ENCODE data around the gene CHST5.
A peak's percentile ranks its signal among the peaks of the same experiment; 100 is the strongest.
"Not testable (repeated sequence)": the region's sequence is repeated elsewhere in the genome, so short reads cannot be mapped to it uniquely, and the experiment has no call there.

CHST5 gene

DNA sequence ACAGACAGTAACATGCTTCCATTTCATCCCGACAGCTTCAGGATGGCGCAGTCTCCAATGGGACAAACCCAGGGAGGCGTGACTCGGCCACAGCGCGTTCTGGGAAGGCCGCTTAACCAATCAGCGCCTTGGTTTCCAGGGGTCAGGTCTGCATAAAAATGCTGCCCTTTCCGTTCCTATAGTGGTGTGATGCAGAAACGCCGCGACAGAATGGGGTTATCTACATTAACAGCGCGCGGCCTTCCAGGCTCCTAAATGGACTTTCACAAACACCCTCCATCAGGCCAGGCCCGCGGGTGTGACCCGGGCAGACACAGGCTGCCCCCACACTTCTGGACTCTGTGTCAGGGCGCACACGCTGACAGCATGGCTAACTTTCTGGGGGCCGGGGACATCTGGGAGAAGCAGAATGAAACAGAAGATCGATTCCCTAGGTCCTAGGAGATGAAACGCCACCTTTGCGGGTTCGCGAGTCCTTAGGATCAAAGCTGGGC lies 19.4 kb upstream of the CHST5 start:
- TF ChIP-seq, protein P1, sequence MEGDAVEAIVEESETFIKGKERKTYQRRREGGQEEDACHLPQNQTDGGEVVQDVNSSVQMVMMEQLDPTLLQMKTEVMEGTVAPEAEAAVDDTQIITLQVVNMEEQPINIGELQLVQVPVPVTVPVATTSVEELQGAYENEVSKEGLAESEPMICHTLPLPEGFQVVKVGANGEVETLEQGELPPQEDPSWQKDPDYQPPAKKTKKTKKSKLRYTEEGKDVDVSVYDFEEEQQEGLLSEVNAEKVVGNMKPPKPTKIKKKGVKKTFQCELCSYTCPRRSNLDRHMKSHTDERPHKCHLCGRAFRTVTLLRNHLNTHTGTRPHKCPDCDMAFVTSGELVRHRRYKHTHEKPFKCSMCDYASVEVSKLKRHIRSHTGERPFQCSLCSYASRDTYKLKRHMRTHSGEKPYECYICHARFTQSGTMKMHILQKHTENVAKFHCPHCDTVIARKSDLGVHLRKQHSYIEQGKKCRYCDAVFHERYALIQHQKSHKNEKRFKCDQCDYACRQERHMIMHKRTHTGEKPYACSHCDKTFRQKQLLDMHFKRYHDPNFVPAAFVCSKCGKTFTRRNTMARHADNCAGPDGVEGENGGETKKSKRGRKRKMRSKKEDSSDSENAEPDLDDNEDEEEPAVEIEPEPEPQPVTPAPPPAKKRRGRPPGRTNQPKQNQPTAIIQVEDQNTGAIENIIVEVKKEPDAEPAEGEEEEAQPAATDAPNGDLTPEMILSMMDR (IDR thresholded peaks at IDR 0.05; ENCODE audit: low read depth, low read length): no peak
- in situ Hi-C loops (cut with HindIII; ENCODE audit: low sequenced_read_pairs): no loop called here
- H3K4me3 ChIP-seq (ENCODE audit: low read depth, low read length): peak overlapping the region; percentile 69
- DNase-seq (ENCODE audit: low read depth, low spot score): peak; percentile 86

DNA sequence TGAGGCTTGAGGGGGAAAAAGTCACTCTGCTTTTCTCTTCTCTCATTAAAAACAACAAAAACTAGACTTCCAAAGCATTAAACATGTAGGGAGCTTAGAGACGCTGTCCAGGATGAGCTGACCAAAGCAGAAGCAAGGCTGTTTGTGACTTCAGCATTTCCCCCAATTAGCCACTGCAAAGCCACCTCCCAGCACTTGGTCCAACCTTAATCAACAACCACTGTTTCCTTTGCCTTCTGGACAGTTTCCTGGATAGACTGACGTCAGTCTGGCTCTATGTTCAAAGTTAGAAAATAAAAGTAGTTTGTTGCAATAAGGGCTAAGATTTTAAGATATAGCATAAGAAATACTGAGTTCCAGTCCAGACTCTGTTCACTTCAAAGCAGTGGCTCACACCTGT lies 17.0 kb upstream of the CHST5 start:
- TF ChIP-seq, protein P1 (IDR thresholded peaks at IDR 0.05; ENCODE audit: low read depth, low read length): no peak
- no peak overlapping the region for H3K4me3 ChIP-seq (ENCODE audit: low read depth, low read length)
- DNase-seq (ENCODE audit: low read depth, low spot score): no peak
- in situ Hi-C loops (cut with HindIII; ENCODE audit: low sequenced_read_pairs): no loop called here

DNA sequence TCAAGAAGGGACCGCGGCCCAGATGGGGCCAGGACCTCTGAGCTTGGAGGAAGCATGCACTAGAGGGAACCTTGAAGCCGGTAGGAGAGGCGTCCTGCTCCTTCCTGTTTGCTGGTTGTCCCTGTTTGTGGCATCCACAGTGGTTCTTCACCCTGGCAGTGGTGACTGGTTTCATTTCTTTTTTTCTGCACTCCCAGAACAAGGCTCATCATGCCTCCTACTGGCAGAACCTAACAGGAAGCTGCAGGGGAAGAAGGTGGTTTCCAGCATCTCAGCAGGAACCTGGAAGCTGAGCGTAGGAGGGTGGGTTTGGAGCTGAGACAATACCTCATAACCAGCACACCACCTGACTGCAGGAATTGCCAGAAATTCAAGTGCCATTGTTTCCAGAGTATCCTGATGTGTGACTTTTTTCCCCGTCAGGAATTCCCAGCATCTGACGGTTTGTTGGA lies 14.3 kb upstream of the CHST5 start:
- in situ Hi-C loops (cut with HindIII; ENCODE audit: low sequenced_read_pairs): no loop called here
- peak; percentile 53 for DNase-seq (ENCODE audit: low read depth, low spot score)
- no peak overlapping the region for H3K4me3 ChIP-seq (ENCODE audit: low read depth, low read length)
- TF ChIP-seq, protein P1 (IDR thresholded peaks at IDR 0.05; ENCODE audit: low read depth, low read length): peak; percentile 72

DNA sequence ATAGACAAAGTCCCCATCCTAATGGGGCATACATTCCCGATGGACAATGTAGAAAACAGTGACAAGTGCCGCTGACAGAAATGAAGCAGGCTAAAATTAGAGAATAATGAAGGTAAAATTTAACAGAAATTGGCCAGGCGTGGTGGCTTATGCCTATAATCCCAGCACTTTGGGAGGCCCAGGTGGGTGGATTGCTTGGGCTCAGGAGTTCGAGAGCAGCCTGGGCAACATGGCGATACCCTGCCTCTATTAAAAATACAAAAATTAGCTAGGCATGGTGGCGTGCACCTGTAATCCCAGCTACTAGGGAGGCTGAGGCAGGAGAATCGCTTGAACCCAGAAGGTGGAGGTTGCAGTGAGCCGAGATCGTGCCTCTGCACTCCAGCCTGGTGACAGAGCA lies 12.5 kb upstream of the CHST5 start:
- in situ Hi-C loops (cut with HindIII; ENCODE audit: low sequenced_read_pairs); H3K4me3 ChIP-seq (ENCODE audit: low read depth, low read length); DNase-seq (ENCODE audit: low read depth, low spot score): not testable (repeated sequence)

DNA sequence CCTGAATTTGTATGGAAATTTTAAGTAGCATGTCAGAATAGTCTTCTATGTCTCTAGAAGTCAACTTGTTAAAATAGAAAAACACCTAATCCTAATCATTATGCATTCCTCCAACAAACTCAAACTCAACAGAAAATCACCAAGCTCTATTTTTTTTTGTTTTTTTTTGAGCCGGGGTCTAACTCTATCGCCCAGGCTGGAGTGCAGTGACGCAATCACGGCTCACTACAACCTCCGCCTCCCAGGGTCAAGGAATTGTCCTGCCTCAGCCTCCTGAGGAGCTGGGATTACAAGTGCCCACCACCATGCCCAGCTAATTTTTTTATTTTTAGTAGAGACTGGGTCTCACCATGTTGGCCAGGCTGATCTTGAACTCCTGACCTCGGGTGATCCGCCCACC lies 10.4 kb upstream of the CHST5 start:
- no peak for DNase-seq (ENCODE audit: low read depth, low spot score)
- H3K4me3 ChIP-seq (ENCODE audit: low read depth, low read length): no peak overlapping the region
- in situ Hi-C loops (cut with HindIII; ENCODE audit: low sequenced_read_pairs): no loop called here
- TF ChIP-seq, protein P1 (IDR thresholded peaks at IDR 0.05; ENCODE audit: low read depth, low read length): no peak

DNA sequence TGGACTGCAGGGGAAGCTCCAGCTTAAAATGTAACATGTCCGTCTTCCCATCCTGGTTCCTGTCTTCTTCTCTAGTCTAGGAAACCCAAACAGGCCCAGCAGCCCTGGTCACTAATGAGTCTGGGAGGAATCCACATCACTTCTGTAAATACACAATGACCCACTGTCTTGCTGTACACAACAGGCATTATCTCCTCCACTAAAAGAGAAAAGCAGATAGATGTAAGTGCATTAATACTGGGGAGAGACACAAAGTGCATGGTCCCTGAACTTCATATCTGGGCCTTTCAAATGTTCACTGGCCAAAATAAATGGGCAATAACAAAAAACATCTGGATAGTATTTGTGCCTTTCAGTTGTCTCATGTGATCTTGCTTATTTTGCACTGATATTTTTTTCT lies 10.0 kb upstream of the CHST5 start:
- DNase-seq (ENCODE audit: low read depth, low spot score); H3K4me3 ChIP-seq (ENCODE audit: low read depth, low read length); in situ Hi-C loops (cut with HindIII; ENCODE audit: low sequenced_read_pairs): not testable (repeated sequence)

DNA sequence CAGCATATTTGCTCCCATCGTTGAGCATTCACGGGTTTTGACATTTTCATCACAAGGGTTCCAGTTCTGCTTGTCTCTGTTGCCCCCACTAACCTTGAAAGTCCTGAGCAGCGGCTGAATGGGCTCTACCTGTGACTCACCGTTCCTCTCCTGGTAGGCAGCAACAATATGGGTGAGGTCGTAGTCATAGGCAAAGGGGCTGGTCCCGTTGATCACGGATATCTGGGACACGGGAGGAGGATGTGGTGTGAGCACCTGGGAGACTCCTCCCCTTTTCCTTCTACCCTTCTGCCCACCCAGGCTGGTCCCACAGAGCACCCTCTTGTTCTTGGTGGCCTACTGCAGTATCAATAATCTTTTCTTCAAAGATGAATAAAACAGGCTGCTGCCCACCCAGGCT lies 6.6 kb upstream of the CHST5 start:
- in situ Hi-C loops (cut with HindIII; ENCODE audit: low sequenced_read_pairs); H3K4me3 ChIP-seq (ENCODE audit: low read depth, low read length); DNase-seq (ENCODE audit: low read depth, low spot score): not testable (repeated sequence)

DNA sequence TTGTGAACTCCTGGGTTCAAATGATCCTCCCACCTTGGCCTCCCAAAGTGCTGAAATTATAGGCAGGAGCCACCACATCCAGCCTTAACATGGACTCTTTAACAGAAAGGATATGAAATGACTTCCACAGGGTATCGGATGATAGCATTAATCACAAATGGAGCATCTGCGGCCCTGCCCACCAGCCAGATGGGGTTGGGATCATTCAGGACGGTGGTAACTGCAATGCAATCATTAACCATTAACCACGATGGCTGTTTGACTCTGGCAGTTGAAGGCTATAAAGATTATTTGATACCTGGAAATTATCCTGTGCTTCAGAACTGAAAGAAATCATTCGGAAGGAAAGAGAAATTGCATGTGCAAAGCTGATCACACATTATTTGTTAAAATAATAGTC lies 5.3 kb upstream of the CHST5 start:
- H3K4me3 ChIP-seq (ENCODE audit: low read depth, low read length): no peak overlapping the region
- in situ Hi-C loops (cut with HindIII; ENCODE audit: low sequenced_read_pairs): no loop called here

DNA sequence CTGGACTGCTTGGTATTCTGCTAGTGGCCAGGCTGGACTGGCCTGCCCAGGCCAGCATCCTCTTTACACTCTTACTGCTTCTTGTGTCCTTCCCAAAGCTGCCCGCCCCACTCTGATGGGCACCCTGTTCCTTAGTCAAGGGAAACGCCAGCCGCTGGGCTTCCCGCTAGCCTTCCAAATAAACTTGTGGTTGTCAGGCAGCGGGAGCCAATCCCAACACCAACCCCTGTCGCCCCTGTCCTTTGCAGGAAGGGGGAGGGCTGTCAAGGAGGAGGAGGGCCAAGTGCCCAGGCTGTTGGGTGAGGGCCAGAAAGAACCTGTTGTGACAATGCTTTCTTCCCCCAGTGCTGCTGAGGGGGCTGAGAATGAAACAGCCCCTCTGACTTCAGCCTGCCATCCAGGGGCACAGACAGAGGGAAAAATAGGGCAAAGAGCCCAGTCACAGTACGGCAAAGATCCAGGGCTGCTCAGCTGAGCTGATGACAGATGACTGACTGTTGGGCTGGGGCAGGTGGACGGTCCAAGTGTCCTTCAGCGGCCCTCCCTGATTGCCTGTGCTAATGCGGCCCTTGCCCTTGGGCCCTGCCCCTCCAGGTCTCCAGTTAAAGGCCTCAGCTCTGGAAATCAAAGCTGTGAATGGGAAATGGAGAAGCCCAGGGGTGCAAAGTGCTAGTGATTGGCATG lies 3.1 kb upstream of the CHST5 start:
- H3K4me3 ChIP-seq (ENCODE audit: low read depth, low read length); in situ Hi-C loops (cut with HindIII; ENCODE audit: low sequenced_read_pairs); DNase-seq (ENCODE audit: low read depth, low spot score): not testable (repeated sequence)

More for the DNA sequence above, 5.3 kb upstream of the CHST5 start:
- no peak for DNase-seq (ENCODE audit: low read depth, low spot score)
- TF ChIP-seq, protein P1 (IDR thresholded peaks at IDR 0.05; ENCODE audit: low read depth, low read length): no peak
